IMR-90 (cell line): Measurements from ENCODE around the gene HTR2B. TPM values are rescaled to one million over a fixed set of nuclear protein-coding genes. Genes with fewer than 3 reads are reported as not detected.

Experiments used
- ATAC-seq: fragments of 200-7000 bp; cut with Tn5 transposase; 2 replicates; pipeline ENCODE4 v1.9.1; 2020; ENCODE audit warnings: low read depth, mild to moderate bottlenecking, moderate library complexity
- BruUV-seq: library from RNA; stranded (reverse); fragments of 400-500 nt; replicated peaks from 2 replicates; lab custom pipeline; 2021; lab: Mats Ljungman, UMichigan
- CTCF ChIA-PET: fragments of 300-600 bp; formaldehyde crosslinking; extraction: SDS; loops from one replicate; lab custom pipeline; 2021; ENCODE audit warnings: antibody characterized with exemption; lab: Yijun Ruan, JAX
- POLR2A ChIA-PET: fragments of 300-600 bp; sonication (Branson Sonifier 250); formaldehyde crosslinking; loops from one replicate; lab custom pipeline; 2022; ENCODE audit warnings: antibody characterized with exemption; ENCODE audit not compliant: unreplicated experiment; lab: Charles Lee
- DNase-seq: peaks from one replicate; pipeline ENCODE4 v3.0.0; 2013
- H2AFZ ChIP-seq: replicated peaks from 2 replicates; pipeline ENCODE3; 2013; ENCODE audit warnings: low read length, mild to moderate bottlenecking; ENCODE audit not compliant: poor library complexity
- H2AK5ac ChIP-seq: 2 replicates; pipeline ENCODE4 v1.6.1; 2013; ENCODE audit warnings: low read depth, low read length, inconsistent platforms
- H2AK9ac ChIP-seq: replicated peaks from 2 replicates; pipeline ENCODE3; 2013; ENCODE audit warnings: mild to moderate bottlenecking, low read depth, low read length, moderate library complexity; ENCODE audit not compliant: poor library complexity
- H2BK120ac ChIP-seq: 2 replicates; pipeline ENCODE4 v1.6.1; 2013; ENCODE audit warnings: low read depth, low read length, inconsistent platforms
- H2BK15ac ChIP-seq: 3 replicates; pipeline ENCODE4 v1.6.1; 2013; ENCODE audit warnings: low read depth, low read length, inconsistent platforms
- H2BK20ac ChIP-seq: 2 replicates; pipeline ENCODE4 v1.6.1; 2013; ENCODE audit warnings: low read depth, mild to moderate bottlenecking, inconsistent platforms, low read length, moderate library complexity
- H2BK5ac ChIP-seq: 2 replicates; pipeline ENCODE4 v1.6.1; 2013; ENCODE audit warnings: mild to moderate bottlenecking, low read depth, low read length, inconsistent platforms; ENCODE audit not compliant: poor library complexity, severe bottlenecking
- H3K14ac ChIP-seq: replicated peaks from 2 replicates; pipeline ENCODE4 v1.6.1; 2013; ENCODE audit warnings: low read depth, low read length, inconsistent platforms
- H3K18ac ChIP-seq: 2 replicates; pipeline ENCODE4 v1.6.1; 2013; ENCODE audit warnings: low read depth, low read length, control low read depth
- H3K23ac ChIP-seq: 2 replicates; pipeline ENCODE4 v1.6.1; 2013; ENCODE audit warnings: low read depth, low read length, inconsistent platforms
- H3K27ac ChIP-seq: 2 replicates; pipeline ENCODE4 v1.5.1; 2013; ENCODE audit warnings: mild to moderate bottlenecking, control low read depth, low read length; ENCODE audit not compliant: insufficient read depth
- H3K27me3 ChIP-seq: 2 replicates; pipeline ENCODE4 v1.6.1; 2013; ENCODE audit warnings: low read length; ENCODE audit not compliant: control insufficient read depth, insufficient read depth
- H3K36me3 ChIP-seq: 2 replicates; pipeline ENCODE4 v1.6.1; 2013; ENCODE audit warnings: low read length, mixed read lengths; ENCODE audit not compliant: control insufficient read depth, insufficient read depth
- H3K4ac ChIP-seq: 2 replicates; pipeline ENCODE4 v1.6.1; 2013; ENCODE audit warnings: low read depth, low read length, inconsistent platforms
- H3K4me1 ChIP-seq: 2 replicates; pipeline ENCODE4 v1.6.1; 2013; ENCODE audit warnings: low read length, mixed read lengths; ENCODE audit not compliant: control insufficient read depth, insufficient read depth
- H3K4me2 ChIP-seq: 2 replicates; pipeline ENCODE4 v1.6.1; 2013; ENCODE audit warnings: low read depth, mild to moderate bottlenecking, control low read depth, low read length, moderate library complexity
- H3K4me3 ChIP-seq: 2 replicates; pipeline ENCODE4 v1.5.1; 2013; ENCODE audit warnings: low read depth, mild to moderate bottlenecking, control low read depth, low read length, moderate library complexity; ENCODE audit not compliant: insufficient read depth
- H3K56ac ChIP-seq: 2 replicates; pipeline ENCODE4 v1.6.1; 2013; ENCODE audit warnings: low read length, inconsistent platforms; ENCODE audit not compliant: insufficient read depth; ENCODE audit errors: extremely low read depth
- H3K79me1 ChIP-seq, 2 experiments: 2 replicates each; pipeline ENCODE4 v1.6.1; 2013; ENCODE audit warnings: low read length in 2 of 2, inconsistent platforms in 1 of 2, low read depth in 1 of 2
- H3K9ac ChIP-seq: 2 replicates; pipeline ENCODE4 v1.6.1; 2013; ENCODE audit warnings: low read depth, low read length, control low read depth
- H3K9me1 ChIP-seq: 2 replicates; pipeline ENCODE4 v1.6.1; 2013; ENCODE audit warnings: low read length, inconsistent platforms; ENCODE audit not compliant: insufficient read depth
- H3K9me3 ChIP-seq: 2 replicates; pipeline ENCODE4 v1.6.1; 2013; ENCODE audit warnings: low read length; ENCODE audit not compliant: control insufficient read depth, insufficient read depth
- H4K20me1 ChIP-seq: 2 replicates; pipeline ENCODE4 v1.6.1; 2013; ENCODE audit warnings: low read length, inconsistent platforms; ENCODE audit not compliant: insufficient read depth
- H4K5ac ChIP-seq: 2 replicates; pipeline ENCODE4 v1.6.1; 2013; ENCODE audit warnings: mild to moderate bottlenecking, low read depth, low read length, control low read depth
- H4K8ac ChIP-seq, 2 experiments: 2 replicates each; pipeline ENCODE4 v1.6.1; 2013; ENCODE audit warnings: low read depth in 2 of 2, low read length in 2 of 2, control low read depth in 1 of 2, inconsistent platforms in 1 of 2
- H4K91ac ChIP-seq: 2 replicates; pipeline ENCODE4 v1.6.1; 2013; ENCODE audit warnings: low read depth, low read length, inconsistent platforms; ENCODE audit not compliant: insufficient read depth
- BHLHE40 ChIP-seq: fragments of 150-350 bp; IDR thresholded peaks from 2 replicates; pipeline ENCODE4 v1.6.1; 2016; ENCODE audit warnings: mild to moderate bottlenecking, low read depth, low read length
- CTCF ChIP-seq: conservative IDR thresholded peaks from 2 replicates; pipeline ENCODE4 v1.5.1; 2012; ENCODE audit warnings: mild to moderate bottlenecking, low read depth, low read length, improper control_type of control experiment
- FOS ChIP-seq: fragments of 150-350 bp; IDR thresholded peaks from 2 replicates; pipeline ENCODE4 v1.6.1; 2016; ENCODE audit warnings: low read depth, low read length
- MAFK ChIP-seq: IDR thresholded peaks from 2 replicates; pipeline ENCODE4 v1.6.1; 2012; ENCODE audit warnings: low read depth, low read length, improper control_type of control experiment
- MXI1 ChIP-seq: IDR thresholded peaks from 2 replicates; pipeline ENCODE4 v1.6.1; 2012; ENCODE audit warnings: low read depth, mild to moderate bottlenecking, low read length, moderate library complexity, borderline replicate concordance
- POLR2A ChIP-seq: IDR thresholded peaks from 2 replicates; pipeline ENCODE4 v1.6.1; 2012; ENCODE audit warnings: mild to moderate bottlenecking, low read depth, low read length
- RCOR1 ChIP-seq: IDR thresholded peaks from 2 replicates; pipeline ENCODE4 v1.6.1; 2012; ENCODE audit warnings: mild to moderate bottlenecking, low read length, improper control_type of control experiment; ENCODE audit not compliant: insufficient replicate concordance
- RFX5 ChIP-seq: IDR thresholded peaks from 2 replicates; pipeline ENCODE4 v1.8.0; 2012; ENCODE audit warnings: low read depth, mild to moderate bottlenecking, low read length, moderate library complexity
- WGBS, 2 experiments: methylation state at CpG; one replicate each; pipeline versions ENCODE4 v1.1.5 to v1.1.7; 2013; ENCODE audit warnings: missing lambda C conversion rate in 2 of 2; ENCODE audit not compliant: insufficient read length in 1 of 2; ENCODE audit errors: extremely low coverage in 2 of 2; 5-methylcytosine and 5-hydroxymethylcytosine counted together
- dilution Hi-C: fragments of 300-500 bp; cut with HindIII; formaldehyde crosslinking; loops from one replicate; pipeline ENCODE4 v1.14.3; 2018; ENCODE audit warnings: low sequenced_read_pairs; ENCODE audit not compliant: unreplicated experiment
- in situ Hi-C: fragments of 300-500 bp; cut with MboI; formaldehyde crosslinking; loops from 3 replicates; pipeline ENCODE4 v1.14.3; 2019; ENCODE audit warnings: low sequenced_read_pairs, inconsistent platforms, mixed read lengths
- intact Hi-C: fragments of 100-400 bp; cut with micrococcal nuclease; formaldehyde crosslinking; loops from 2 replicates; pipeline ENCODE4 v1.10.0; 2022
- polyA plus RNA-seq, 3 experiments: library from polyadenylated mRNA; depleted of rRNA; stranded (reverse); fragments of >200 nt; gene quantifications; 2 replicates each; pipeline ENCODE4 v1.2.3, GENCODE V29; 2012; ENCODE audit warnings: low replicate concordance in 1 of 3
- total RNA-seq: library from RNA; depleted of rRNA; stranded (reverse); fragments of >200 nt; gene quantifications from 2 replicates; pipeline ENCODE4 v1.2.3, GENCODE V29; 2012

Gene HTR2B
- total and polyA plus RNA-seq, 2 of the 4 experiments (the other 2 are of a cell fraction): 0.26 to 0.72 TPM

DNA sequence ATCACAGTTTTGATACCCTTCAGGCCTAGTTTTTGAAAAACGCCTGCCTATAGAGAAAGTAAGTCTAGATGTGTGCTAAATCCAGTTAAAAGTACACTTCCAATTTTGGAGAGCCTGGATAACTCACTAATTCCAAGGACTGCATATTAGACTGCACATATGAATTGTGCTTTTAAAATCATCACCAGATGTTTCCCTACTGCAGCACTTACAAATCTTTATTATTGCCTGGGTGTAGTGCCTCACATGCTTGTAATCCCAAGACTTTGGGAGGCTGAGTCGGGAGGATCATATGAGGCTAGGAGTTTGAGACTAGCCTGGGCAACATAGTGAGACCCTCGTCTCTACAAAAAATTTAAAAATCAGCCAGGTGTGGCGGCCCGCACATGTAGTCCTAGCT is 35.9 kb upstream of the HTR2B start:
- WGBS, 2 experiments: 100% methylated on average over 2 of the region's 5 CpGs; no CpG with 5 or more reads in 1 of the 2 experiments
- peak overlapping the region; percentile 92; the same call in 1 of the 2 replicates for H3K9ac ChIP-seq

More for the DNA sequence above, 35.9 kb upstream of the HTR2B start:
- Histone ChIP-seq H3K4me1 (peaks cover 23% of the 10 kb centered on the region), H3K4ac (peak overlapping the region; percentile 100), H3K27ac (peak overlapping the region; percentile 88), H3K56ac (peak overlapping the region; percentile 99), H3K79me1 (peaks cover 11 to 44% of the 10 kb centered on the region in 2 experiments), H3K36me3 (peaks cover under 1% of the 10 kb centered on the region; the same call in 1 of the 2 replicates), H4K5ac (peak overlapping the region; percentile 40), H4K20me1 (no peaks in the 10 kb centered on the region), H3K23ac (peak overlapping the region; percentile 100), H2BK5ac (peak overlapping the region; percentile 100), H2BK20ac (peak overlapping the region; percentile 100), H3K4me2 (no peak overlapping the region), H3K9me3 (no peaks in the 10 kb centered on the region), H3K18ac (peak overlapping the region; percentile 99), H2BK120ac (peak overlapping the region; percentile 100), H3K4me3 (no peak overlapping the region), H2AFZ (no peak overlapping the region), H3K9me1 (peaks cover 6% of the 10 kb centered on the region), H3K14ac (peak overlapping the region; percentile 100), H3K27me3 (no peaks in the 10 kb centered on the region), H2BK15ac (peak overlapping the region; percentile 99; the same call in 2 of the 3 replicates), H4K8ac (peak overlapping the region; percentile 82 to 100; a peak in 3 of 4 replicates), H4K91ac (peak overlapping the region; percentile 100), H2AK9ac (peak overlapping the region; percentile 62), H2AK5ac (peak overlapping the region; percentile 100)
- DNase-seq (no peak), ATAC-seq (no peak)
- intact Hi-C loops (loop anchor here (5.0 kb wide), 1 partner anchor 48 kb away; no protein-coding TSS in a partner anchor), dilution Hi-C loops (no loop called here), in situ Hi-C loops (no loop called here)
- ChIA-PET POLR2A (interaction anchor here (0.6 kb wide), 1 partner anchor 363 kb away, joined by 3 read pairs; no protein-coding TSS in a partner anchor), CTCF (interaction anchor here (0.7 kb wide), 1 partner anchor 14 kb away, joined by 3 read pairs; no protein-coding TSS in a partner anchor)
- no TSS peak for BruUV-seq
- TF ChIP-seq RCOR1: no peak
- TF ChIP-seq FOS: no peak
- TF ChIP-seq POLR2A: no peak
- no peak for TF ChIP-seq CTCF
- no peak for TF ChIP-seq RFX5
- no peak for TF ChIP-seq BHLHE40
- TF ChIP-seq MXI1: no peak
- no peak for TF ChIP-seq MAFK
